ENCODE data around the gene FGF2.

DNA sequence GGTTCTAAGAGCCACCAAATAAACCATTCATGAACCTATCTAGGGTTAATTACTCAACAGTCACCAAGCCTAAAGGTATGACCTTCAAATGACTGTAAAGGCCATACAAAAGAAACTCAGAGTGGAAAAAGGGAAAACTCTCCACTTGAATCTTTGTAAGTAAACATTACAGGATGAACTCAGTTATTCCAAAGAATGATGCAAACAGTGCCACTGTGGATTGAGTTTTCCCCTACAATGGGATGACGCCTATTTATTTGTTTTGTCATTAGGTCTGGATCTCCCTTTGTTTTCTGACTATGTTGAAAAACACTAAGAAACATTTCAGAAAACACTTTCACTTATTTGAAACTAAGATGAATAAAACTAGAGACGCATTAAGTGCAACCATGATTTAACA lies 83.1 kb downstream of the FGF2 start:
- TF ChIP-seq POLR2A (IDR thresholded peaks at IDR 0.05) = no peak
- TF ChIP-seq, protein P1, sequence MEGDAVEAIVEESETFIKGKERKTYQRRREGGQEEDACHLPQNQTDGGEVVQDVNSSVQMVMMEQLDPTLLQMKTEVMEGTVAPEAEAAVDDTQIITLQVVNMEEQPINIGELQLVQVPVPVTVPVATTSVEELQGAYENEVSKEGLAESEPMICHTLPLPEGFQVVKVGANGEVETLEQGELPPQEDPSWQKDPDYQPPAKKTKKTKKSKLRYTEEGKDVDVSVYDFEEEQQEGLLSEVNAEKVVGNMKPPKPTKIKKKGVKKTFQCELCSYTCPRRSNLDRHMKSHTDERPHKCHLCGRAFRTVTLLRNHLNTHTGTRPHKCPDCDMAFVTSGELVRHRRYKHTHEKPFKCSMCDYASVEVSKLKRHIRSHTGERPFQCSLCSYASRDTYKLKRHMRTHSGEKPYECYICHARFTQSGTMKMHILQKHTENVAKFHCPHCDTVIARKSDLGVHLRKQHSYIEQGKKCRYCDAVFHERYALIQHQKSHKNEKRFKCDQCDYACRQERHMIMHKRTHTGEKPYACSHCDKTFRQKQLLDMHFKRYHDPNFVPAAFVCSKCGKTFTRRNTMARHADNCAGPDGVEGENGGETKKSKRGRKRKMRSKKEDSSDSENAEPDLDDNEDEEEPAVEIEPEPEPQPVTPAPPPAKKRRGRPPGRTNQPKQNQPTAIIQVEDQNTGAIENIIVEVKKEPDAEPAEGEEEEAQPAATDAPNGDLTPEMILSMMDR (IDR thresholded peaks at IDR 0.05) = no peak

Measured in uterus (tissue), 2 donors.